ENCODE measurements around the gene TAOK2.

Gene TAOK2

DNA sequence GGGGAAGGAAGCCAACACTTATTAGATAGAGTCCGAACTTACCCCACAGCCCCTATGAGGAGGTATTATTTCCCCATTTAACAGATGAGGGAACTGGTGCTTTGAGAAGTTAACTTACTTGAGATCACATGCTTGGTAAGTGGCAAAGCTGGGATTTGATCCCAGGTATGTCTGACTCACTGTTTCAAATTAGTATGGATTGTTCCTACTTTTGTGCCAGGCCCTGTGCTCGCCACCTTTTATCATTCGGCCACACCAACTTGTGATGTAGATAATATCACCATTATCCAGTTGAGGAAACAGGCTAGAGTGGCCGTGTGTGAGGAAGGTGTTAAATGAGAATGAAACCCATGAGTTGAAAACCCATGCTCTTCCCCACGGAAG lies 11.1 kb downstream of the TAOK2 start:
- no peaks in the 10 kb centered on the region for H3K9me3 ChIP-seq (ENCODE audit: control insufficient read depth, low read length)
- no peaks in the 10 kb centered on the region for H3K36me3 ChIP-seq (ENCODE audit: control insufficient read depth, insufficient read depth, low read length)
- TF ChIP-seq, protein P1, sequence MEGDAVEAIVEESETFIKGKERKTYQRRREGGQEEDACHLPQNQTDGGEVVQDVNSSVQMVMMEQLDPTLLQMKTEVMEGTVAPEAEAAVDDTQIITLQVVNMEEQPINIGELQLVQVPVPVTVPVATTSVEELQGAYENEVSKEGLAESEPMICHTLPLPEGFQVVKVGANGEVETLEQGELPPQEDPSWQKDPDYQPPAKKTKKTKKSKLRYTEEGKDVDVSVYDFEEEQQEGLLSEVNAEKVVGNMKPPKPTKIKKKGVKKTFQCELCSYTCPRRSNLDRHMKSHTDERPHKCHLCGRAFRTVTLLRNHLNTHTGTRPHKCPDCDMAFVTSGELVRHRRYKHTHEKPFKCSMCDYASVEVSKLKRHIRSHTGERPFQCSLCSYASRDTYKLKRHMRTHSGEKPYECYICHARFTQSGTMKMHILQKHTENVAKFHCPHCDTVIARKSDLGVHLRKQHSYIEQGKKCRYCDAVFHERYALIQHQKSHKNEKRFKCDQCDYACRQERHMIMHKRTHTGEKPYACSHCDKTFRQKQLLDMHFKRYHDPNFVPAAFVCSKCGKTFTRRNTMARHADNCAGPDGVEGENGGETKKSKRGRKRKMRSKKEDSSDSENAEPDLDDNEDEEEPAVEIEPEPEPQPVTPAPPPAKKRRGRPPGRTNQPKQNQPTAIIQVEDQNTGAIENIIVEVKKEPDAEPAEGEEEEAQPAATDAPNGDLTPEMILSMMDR (IDR thresholded peaks at IDR 0.05): no peak
- H3K9ac ChIP-seq: no peak overlapping the region
- H2AFZ ChIP-seq: no peak overlapping the region
- no peaks in the 10 kb centered on the region for H3K27me3 ChIP-seq (ENCODE audit: control insufficient read depth, insufficient read depth, low read length)
- no peaks in the 10 kb centered on the region for H3K4me1 ChIP-seq
- H3K4me3 ChIP-seq (ENCODE audit: low read depth, low read length): no peak overlapping the region
- no peaks in the 10 kb centered on the region for H3K79me2 ChIP-seq
- H3K4me2 ChIP-seq (ENCODE audit: low read length): no peak overlapping the region
- H3K27ac ChIP-seq: no peak overlapping the region

GRCh38 chr16:29985271-29985811 lies 11.7 kb downstream of the TAOK2 start:
- Histone ChIP-seq H3K9ac (no peak overlapping the region), H3K4me2 (ENCODE audit: low read length) (no peak overlapping the region), H2AFZ (no peak overlapping the region), H3K27ac (no peak overlapping the region), H3K36me3 (ENCODE audit: control insufficient read depth, insufficient read depth, low read length) (no peaks in the 10 kb centered on the region), H3K27me3 (ENCODE audit: control insufficient read depth, insufficient read depth, low read length) (no peaks in the 10 kb centered on the region), H3K4me3 (ENCODE audit: low read depth, low read length) (no peak overlapping the region), H3K9me3 (ENCODE audit: control insufficient read depth, low read length) (no peaks in the 10 kb centered on the region), H3K4me1 (no peaks in the 10 kb centered on the region), H3K79me2 (no peaks in the 10 kb centered on the region)
- TF ChIP-seq, protein P1 (IDR thresholded peaks at IDR 0.05): no peak

GRCh38 chr16:29986231-29986630 lies 12.6 kb downstream of the TAOK2 start:
- Histone ChIP-seq H3K4me3 (ENCODE audit: low read depth, low read length) (no peak overlapping the region), H3K36me3 (ENCODE audit: control insufficient read depth, insufficient read depth, low read length) (no peaks in the 10 kb centered on the region), H3K27ac (no peak overlapping the region), H3K79me2 (no peaks in the 10 kb centered on the region), H2AFZ (no peak overlapping the region), H3K4me2 (ENCODE audit: low read length) (no peak overlapping the region), H3K27me3 (ENCODE audit: control insufficient read depth, insufficient read depth, low read length) (no peaks in the 10 kb centered on the region), H3K4me1 (no peaks in the 10 kb centered on the region), H3K9me3 (ENCODE audit: control insufficient read depth, low read length) (no peaks in the 10 kb centered on the region), H3K9ac (no peak overlapping the region)
- TF ChIP-seq, protein P1 (IDR thresholded peaks at IDR 0.05): no peak

DNA sequence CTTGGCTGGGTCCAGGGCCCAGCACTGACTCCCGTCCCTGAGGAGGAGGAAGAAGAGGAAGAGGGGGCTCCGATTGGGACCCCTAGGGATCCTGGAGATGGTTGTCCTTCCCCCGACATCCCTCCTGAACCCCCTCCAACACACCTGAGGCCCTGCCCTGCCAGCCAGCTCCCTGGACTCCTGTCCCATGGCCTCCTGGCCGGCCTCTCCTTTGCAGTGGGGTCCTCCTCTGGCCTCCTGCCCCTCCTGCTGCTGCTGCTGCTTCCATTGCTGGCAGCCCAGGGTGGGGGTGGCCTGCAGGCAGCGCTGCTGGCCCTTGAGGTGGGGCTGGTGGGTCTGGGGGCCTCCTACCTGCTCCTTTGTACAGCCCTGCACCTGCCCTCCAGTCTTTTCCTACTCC lies 13.3 kb downstream of the TAOK2 start:
- Histone ChIP-seq H3K4me1 (no peaks in the 10 kb centered on the region), H3K9ac (no peak overlapping the region), H3K4me3 (ENCODE audit: low read depth, low read length) (no peak overlapping the region), H3K9me3 (ENCODE audit: control insufficient read depth, low read length) (no peaks in the 10 kb centered on the region), H2AFZ (no peak overlapping the region), H3K79me2 (no peaks in the 10 kb centered on the region), H3K4me2 (ENCODE audit: low read length) (no peak overlapping the region), H3K27me3 (ENCODE audit: control insufficient read depth, insufficient read depth, low read length) (no peaks in the 10 kb centered on the region), H3K36me3 (ENCODE audit: control insufficient read depth, insufficient read depth, low read length) (no peaks in the 10 kb centered on the region), H3K27ac (no peak overlapping the region)
- TF ChIP-seq, protein P1 (IDR thresholded peaks at IDR 0.05): no peak

- TF ChIP-seq, protein P1 (IDR thresholded peaks at IDR 0.05): no peak
Observed at GRCh38 chr16:29987371-29988085, 13.9 kb downstream of the TAOK2 start.

More at GRCh38 chr16:29987371-29988085, 13.9 kb downstream of the TAOK2 start:
- Histone ChIP-seq H3K36me3 (ENCODE audit: control insufficient read depth, insufficient read depth, low read length) (no peaks in the 10 kb centered on the region), H3K9me3 (ENCODE audit: control insufficient read depth, low read length) (no peaks in the 10 kb centered on the region), H3K9ac (no peak overlapping the region), H3K27me3 (ENCODE audit: control insufficient read depth, insufficient read depth, low read length) (no peaks in the 10 kb centered on the region), H3K4me3 (ENCODE audit: low read depth, low read length) (no peak overlapping the region), H2AFZ (no peak overlapping the region), H3K27ac (no peak overlapping the region), H3K79me2 (no peaks in the 10 kb centered on the region), H3K4me2 (ENCODE audit: low read length) (no peak overlapping the region), H3K4me1 (no peaks in the 10 kb centered on the region)
